GM19468 (cell line): ENCODE results near the gene FRMPD2.
"Not testable (repeated sequence)": the region's sequence is repeated elsewhere in the genome, so short reads cannot be mapped to it uniquely, and the experiment has no call there.

Experiments used
- ATAC-seq: cut with Tn5 transposase; IDR thresholded peaks from one replicate; pipeline ENCODE4 v1.9.1; 2021; ENCODE audit warnings: mild to moderate bottlenecking, moderate library complexity, moderate number of reproducible peaks; ENCODE audit not compliant: unreplicated experiment; ENCODE audit errors: extremely low read depth

Gene FRMPD2

DNA sequence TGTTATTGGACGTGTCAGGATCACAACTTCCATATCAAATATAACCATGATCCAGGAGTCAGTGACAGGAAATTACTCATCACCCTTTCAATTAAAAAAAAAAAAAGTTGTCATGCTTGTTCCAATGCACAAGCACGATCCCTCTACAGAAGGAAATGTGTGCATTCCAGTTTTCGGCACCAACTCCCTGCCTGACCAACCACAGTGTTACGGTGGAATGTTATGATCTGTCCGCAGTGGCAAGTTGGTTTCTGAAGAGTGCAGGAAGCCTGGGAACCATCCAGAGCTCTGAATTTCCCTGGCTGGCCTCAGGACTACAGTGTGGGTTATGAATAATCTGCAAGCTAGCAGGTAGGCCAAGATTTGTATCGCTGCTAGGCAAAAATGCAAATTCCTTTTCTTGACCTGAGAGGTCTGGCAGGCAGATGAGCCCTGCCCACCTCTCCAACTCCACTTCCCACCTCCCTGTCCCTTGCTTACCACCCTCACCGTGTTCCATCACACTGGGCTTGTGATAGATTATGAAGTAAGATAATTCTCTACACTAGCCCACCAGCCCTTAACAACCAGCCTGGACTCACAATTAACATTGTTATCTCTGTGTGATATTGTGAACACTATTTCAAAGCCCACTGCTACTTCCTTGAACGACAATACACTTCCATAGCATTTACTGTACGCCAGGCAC, 20.4 kb downstream of the FRMPD2 start:
- no peak for ATAC-seq

GRCh38 chr10:48252354-48252650, 22.2 kb downstream of the FRMPD2 start:
- no peak for ATAC-seq

- no peak for ATAC-seq
Measured at GRCh38 chr10:48251525-48252353, 22.8 kb downstream of the FRMPD2 start.

DNA sequence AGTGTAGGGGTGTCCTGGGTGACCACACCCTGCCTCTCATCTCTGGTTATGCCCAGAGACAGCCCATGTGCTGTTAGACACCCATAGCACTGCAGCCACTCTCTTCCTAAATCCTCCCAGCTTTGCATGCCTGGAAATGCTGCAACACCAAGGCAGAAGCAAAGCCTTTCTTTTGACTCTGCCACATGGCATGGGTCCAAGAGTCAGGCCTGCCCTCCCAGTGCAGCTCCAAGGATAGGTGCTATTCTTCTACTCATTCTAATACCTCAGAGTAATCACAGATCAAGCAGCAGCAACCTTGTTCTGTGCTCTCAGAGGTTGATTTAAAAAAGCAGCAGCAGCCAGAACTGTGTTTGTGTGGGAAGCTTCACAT, 23.4 kb downstream of the FRMPD2 start:
- no peak for ATAC-seq

- no peak for ATAC-seq
Measured at GRCh38 chr10:48249763-48250351, 24.6 kb downstream of the FRMPD2 start.

- no peak for ATAC-seq
Measured at GRCh38 chr10:48249004-48249762, 25.3 kb downstream of the FRMPD2 start.

GRCh38 chr10:48248462-48248861, 26.0 kb downstream of the FRMPD2 start:
- ATAC-seq: no peak

GRCh38 chr10:48247680-48248079, 26.8 kb downstream of the FRMPD2 start:
- no peak for ATAC-seq

GRCh38 chr10:48246501-48246900, 28.0 kb downstream of the FRMPD2 start:
- no peak for ATAC-seq

- ATAC-seq: no peak
Measured at GRCh38 chr10:48245977-48246376, 28.5 kb downstream of the FRMPD2 start.

DNA sequence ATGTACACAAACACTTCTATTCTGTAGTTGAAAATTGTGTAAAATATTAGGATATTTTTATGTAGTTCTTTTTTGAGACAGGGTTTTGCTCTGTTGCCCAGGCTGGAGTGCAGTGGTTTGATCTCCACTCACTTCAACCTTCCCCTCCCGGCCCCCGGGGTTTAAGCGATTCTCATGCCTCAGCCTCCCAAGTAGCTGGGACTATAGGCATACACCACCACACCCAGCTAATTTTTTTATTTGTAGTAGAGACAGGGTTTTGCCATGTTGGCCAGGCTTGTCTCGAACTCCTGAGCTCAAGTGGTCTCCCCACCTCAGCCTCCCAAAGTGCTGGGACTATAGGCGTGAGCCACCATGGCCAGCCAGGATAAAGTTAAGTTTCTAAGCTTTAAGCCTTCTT, 30.6 kb downstream of the FRMPD2 start:
- ATAC-seq: not testable (repeated sequence)

DNA sequence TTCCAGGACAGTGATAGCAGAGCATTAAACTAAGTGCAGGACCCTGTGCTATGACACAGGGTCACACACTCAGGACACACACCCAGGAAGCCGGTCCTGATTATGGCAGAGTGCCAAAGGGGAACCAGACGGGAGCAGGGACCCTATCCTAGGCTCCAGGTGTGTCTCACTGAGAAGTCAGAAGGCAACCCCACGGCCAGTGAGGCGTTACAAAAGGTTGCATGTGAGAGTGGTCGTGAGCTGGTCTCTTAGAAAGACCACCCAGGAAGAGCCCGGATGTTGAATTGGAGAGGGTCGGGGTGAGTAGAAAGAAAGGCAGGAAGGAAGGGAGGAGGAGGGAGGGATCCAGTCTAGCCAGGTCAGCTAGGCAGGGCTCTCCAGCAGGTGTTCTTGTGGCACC, 31.0 kb downstream of the FRMPD2 start:
- no peak for ATAC-seq

GRCh38 chr10:48242171-48242904, 32.2 kb downstream of the FRMPD2 start:
- ATAC-seq: no peak

- no peak for ATAC-seq
Measured at GRCh38 chr10:48241332-48241731, 33.2 kb downstream of the FRMPD2 start.

DNA sequence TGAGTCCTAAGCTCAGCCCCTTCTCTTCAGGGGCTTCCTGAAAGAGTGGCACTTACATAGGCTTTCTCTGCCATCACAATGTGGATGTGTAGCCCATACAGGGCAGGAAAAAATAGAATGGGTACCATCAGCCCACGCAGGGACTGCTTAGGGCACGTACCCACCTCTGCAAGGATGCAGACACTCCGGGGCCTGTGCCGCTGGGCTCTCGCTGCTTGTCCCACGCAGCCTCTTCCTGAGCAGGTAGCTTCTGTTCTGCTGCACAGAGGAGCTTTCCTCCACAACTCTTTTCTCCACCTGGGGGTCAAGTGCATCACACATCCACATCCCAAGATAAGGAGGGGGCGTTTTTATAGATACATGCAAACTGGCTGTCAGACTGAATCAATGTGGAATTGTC, 34.3 kb downstream of the FRMPD2 start:
- ATAC-seq: no peak

DNA sequence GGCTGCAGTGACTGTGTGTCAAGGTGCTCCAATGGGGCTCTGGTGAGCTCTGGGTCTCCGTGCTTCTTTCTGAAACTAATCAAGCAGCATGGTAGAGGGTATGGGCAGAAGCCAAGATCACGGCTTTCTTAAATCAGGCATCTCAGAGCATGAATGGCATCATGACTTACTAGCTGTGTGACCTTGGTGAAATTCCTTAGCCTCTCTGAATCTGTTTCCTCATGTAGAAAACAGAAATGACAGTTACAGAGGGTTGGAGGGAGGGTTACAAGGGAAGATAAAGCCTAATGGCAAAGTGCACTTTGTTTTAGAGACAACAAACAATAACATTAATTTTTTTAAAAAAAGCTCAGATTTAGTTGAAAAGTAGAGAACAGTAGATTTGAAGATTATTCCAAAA, 34.9 kb downstream of the FRMPD2 start:
- ATAC-seq: no peak

DNA sequence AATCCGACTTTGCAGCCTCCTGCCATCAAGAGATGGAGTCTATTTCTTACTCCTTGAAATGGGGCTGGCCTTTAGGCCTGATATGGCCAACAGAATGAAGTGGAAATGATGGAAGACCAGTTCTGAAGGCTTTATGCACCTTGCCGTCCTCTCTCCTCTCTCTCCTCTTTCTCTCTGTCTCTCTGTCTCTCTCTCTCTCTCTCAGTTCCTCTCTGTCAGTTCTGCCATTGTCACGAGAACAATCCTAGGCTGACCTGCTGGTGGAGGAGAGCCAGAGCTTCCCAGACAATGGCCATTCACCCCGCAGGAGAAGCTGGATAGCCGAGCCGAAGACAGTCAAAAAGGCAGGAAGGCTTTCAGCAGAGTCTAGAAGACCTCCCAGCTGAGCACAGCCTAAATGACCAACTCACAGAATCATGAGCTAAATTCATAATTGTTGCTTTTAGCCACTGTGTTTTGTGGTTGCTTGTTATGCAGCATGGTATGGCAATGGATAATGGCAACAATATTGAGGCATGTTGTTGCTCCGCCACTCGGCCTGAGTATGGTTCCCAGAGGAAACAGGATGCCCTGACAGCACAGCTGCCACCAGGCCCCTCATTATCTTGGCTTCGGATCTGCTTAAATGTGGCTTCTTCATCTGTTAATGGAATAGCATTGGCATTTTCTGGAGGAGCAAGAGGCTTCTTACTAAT, 35.5 kb downstream of the FRMPD2 start:
- no peak for ATAC-seq

DNA sequence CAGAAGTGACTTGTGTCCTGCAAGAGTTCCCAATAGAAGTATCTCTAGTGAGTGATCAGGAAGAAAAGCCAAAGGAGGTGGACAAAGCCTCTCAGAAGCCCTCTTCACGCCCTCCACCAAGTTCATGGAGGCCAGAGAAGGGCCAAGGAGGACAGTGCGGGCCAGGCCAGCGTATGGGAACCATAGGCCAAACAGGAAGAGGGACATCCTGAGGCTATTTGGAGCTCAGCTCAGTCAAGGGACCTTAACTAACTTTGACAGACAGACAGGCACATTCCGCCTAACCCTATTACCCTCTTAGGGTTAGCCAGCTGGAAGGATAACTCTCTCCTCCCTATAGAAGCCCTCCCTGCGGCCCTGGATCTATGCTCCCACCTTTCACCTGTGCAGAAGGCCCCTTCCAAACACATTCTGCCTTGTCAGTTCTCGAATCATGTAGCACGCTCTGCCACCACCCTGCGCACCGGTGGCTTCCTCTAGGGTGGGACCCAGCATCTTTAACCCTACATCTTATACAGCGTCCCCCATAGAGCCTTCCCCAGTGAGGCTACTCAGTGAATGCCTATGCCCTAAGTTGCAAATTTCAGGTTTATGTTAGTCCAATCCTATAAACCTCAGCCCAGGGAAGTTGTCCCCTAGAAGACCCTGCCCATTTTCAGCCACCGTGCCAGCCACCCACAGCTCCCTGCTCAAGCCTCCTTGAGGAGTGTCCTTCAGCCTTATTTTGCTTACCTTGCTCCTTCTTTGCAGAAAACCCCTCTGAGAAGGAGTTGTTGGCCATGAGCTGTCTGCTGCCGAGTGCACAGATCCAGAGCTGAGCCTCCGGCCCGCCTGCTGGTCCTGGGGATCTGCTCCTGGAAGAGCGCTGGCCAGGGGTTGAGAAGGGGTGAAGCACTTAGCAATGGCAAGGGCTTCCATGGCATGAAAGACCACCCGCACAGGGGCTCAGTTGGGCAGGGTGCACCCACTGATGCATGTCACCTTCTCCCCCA, 36.9 kb downstream of the FRMPD2 start:
- ATAC-seq: no peak
